HG02884 (cell line): Measurements from ENCODE around the gene TBC1D22A.

Experiments used
- ATAC-seq: cut with Tn5 transposase; IDR thresholded peaks from one replicate; pipeline ENCODE4 v1.9.1; 2021; ENCODE audit warnings: mild to moderate bottlenecking, moderate library complexity; ENCODE audit not compliant: unreplicated experiment

Gene TBC1D22A

GRCh38 chr22:46829117-46829891, 66.9 kb downstream of the TBC1D22A start:
- ATAC-seq, result no peak

GRCh38 chr22:46829941-46830715, 67.7 kb downstream of the TBC1D22A start:
- no peak for ATAC-seq

- ATAC-seq, result no peak
Observed at GRCh38 chr22:46830841-46831240, 68.4 kb downstream of the TBC1D22A start.

GRCh38 chr22:46833228-46833627, 70.8 kb downstream of the TBC1D22A start:
- ATAC-seq, result no peak

GRCh38 chr22:46834021-46834737, 71.7 kb downstream of the TBC1D22A start:
- ATAC-seq, result no peak

- no peak for ATAC-seq
Observed at GRCh38 chr22:46835288-46835687, 72.8 kb downstream of the TBC1D22A start.

- ATAC-seq, result no peak
Observed at GRCh38 chr22:46835693-46836092, 73.2 kb downstream of the TBC1D22A start.

GRCh38 chr22:46841522-46841921, 79.1 kb downstream of the TBC1D22A start:
- no peak for ATAC-seq

- ATAC-seq, result no peak
Observed at GRCh38 chr22:46842606-46843005, 80.2 kb downstream of the TBC1D22A start.

- no peak for ATAC-seq
Observed at GRCh38 chr22:46843821-46844255, 81.4 kb downstream of the TBC1D22A start.

GRCh38 chr22:46844606-46845210, 82.3 kb downstream of the TBC1D22A start:
- ATAC-seq, result no peak

- no peak for ATAC-seq
Observed at GRCh38 chr22:46845296-46846149, 83.1 kb downstream of the TBC1D22A start.

GRCh38 chr22:46846150-46846831, 83.8 kb downstream of the TBC1D22A start:
- ATAC-seq, result no peak

GRCh38 chr22:46846832-46847355, 84.4 kb downstream of the TBC1D22A start:
- no peak for ATAC-seq

GRCh38 chr22:46848197-46848596, 85.7 kb downstream of the TBC1D22A start:
- no peak for ATAC-seq

- no peak for ATAC-seq
Observed at GRCh38 chr22:46849101-46849500, 86.7 kb downstream of the TBC1D22A start.

- ATAC-seq, result no peak
Observed at GRCh38 chr22:46849951-46850350, 87.5 kb downstream of the TBC1D22A start.

GRCh38 chr22:46851311-46851710, 88.9 kb downstream of the TBC1D22A start:
- ATAC-seq, result no peak

GRCh38 chr22:46851941-46852340, 89.5 kb downstream of the TBC1D22A start:
- no peak for ATAC-seq
